GM06990 (cell line): ENCODE results near the gene HLA-E.
"Not testable (repeated sequence)": the region's sequence is repeated elsewhere in the genome, so short reads cannot be mapped to it uniquely, and the experiment has no call there.

ENCODE experiments used
- DNase-seq: peaks from one replicate; pipeline ENCODE4 v3.0.0-alpha.2; 2011; ENCODE audit not compliant: insufficient read length; ENCODE audit errors: extremely low read depth
- H3K27me3 ChIP-seq: replicated peaks from 2 replicates; pipeline ENCODE4 v1.6.0; 2011; ENCODE audit warnings: low read length; ENCODE audit not compliant: control insufficient read depth, insufficient read depth
- H3K36me3 ChIP-seq: 2 replicates; pipeline ENCODE4 v1.5.1; 2011; ENCODE audit warnings: low read length; ENCODE audit not compliant: control insufficient read depth, insufficient read depth
- H3K4me3 ChIP-seq: replicated peaks from 2 replicates; pipeline ENCODE4 v1.5.1; 2011; ENCODE audit warnings: low read depth, mild to moderate bottlenecking, control low read depth, low read length
- TF ChIP-seq, protein P1 (sequence below): IDR thresholded peaks from 2 replicates; pipeline ENCODE4 v1.5.1; 2011; ENCODE audit warnings: low read length, control low read depth, mild to moderate bottlenecking, inconsistent platforms; ENCODE audit not compliant: insufficient read depth, poor library complexity, severe bottlenecking

The HLA-E gene

DNA sequence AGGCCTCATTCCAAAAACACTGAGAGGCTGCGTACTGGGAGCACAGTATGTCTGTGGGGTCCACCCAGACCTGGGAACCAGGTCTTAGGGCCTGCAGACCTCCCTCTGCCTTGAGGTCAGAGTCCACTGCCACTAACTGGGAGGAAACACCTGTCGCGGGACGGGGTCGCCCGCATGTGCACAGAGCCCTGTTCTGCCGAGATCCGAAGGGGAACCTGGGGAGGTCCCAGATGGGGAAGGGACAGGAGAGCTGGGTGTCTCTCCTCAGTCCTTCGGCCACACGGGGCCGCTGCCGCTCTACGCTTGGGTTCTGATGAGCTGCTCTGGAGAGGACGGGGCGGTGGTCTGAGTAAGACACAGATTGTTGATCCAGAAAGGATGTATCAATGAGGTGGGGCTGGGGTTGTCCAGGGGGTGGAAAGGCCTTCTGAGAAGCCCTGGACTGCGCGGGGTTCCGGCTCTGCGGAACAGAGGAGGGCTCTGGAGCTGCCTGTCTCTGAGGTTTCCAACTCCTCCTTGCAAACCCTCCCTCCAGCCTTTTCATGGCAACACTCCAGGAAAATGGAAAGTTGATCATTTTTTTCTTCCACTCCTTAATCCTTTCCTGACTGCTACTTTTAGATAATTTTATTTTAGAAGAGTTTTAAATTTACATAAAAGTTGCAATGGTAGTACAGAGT lies 7.2 kb upstream of the HLA-E start:
- not testable (repeated sequence) for H3K4me3 ChIP-seq, H3K27me3 ChIP-seq, H3K36me3 ChIP-seq
- DNase-seq: peak; percentile 67
- TF ChIP-seq, protein P1, sequence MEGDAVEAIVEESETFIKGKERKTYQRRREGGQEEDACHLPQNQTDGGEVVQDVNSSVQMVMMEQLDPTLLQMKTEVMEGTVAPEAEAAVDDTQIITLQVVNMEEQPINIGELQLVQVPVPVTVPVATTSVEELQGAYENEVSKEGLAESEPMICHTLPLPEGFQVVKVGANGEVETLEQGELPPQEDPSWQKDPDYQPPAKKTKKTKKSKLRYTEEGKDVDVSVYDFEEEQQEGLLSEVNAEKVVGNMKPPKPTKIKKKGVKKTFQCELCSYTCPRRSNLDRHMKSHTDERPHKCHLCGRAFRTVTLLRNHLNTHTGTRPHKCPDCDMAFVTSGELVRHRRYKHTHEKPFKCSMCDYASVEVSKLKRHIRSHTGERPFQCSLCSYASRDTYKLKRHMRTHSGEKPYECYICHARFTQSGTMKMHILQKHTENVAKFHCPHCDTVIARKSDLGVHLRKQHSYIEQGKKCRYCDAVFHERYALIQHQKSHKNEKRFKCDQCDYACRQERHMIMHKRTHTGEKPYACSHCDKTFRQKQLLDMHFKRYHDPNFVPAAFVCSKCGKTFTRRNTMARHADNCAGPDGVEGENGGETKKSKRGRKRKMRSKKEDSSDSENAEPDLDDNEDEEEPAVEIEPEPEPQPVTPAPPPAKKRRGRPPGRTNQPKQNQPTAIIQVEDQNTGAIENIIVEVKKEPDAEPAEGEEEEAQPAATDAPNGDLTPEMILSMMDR: peak; percentile 91

GRCh38 chr6:30483677-30484279 lies 5.5 kb upstream of the HLA-E start:
- Histone ChIP-seq H3K27me3 (no peaks in the 10 kb centered on the region; the same call in 1 of the 2 replicates), H3K4me3 (no peak overlapping the region), H3K36me3 (no peaks in the 10 kb centered on the region)
- TF ChIP-seq, protein P1: peak; percentile 45
- no peak for DNase-seq

GRCh38 chr6:30485236-30485635 lies 4.1 kb upstream of the HLA-E start:
- DNase-seq: no peak
- TF ChIP-seq, protein P1: no peak

DNA sequence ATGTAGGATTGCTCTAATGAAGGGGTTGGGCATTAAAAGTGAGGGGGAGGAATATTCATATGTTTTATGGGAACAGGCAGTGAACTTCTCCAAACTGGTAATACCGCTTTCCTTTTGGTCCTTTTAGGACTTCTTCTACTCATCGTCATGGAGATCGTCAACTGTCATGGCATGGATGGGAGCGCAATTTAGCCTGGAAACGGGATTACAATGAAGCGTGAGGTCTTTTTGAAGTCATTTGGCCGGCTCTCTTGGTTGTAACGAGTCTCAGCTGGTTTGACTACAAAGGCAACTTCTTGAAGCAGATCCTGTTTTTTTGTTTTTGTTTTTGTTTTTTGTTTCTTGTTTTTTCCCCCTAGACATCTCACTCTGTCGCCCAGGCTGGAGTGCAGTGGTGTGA lies 1.4 kb upstream of the HLA-E start:
- TF ChIP-seq, protein P1: no peak
- H3K4me3 ChIP-seq: no peak overlapping the region
- no peak for DNase-seq

More at GRCh38 chr6:30485236-30485635, 4.1 kb upstream of the HLA-E start:
- no peak overlapping the region for H3K4me3 ChIP-seq
- H3K27me3 ChIP-seq: no peaks in the 10 kb centered on the region; the same call in 1 of the 2 replicates
- no peaks in the 10 kb centered on the region for H3K36me3 ChIP-seq

DNA sequence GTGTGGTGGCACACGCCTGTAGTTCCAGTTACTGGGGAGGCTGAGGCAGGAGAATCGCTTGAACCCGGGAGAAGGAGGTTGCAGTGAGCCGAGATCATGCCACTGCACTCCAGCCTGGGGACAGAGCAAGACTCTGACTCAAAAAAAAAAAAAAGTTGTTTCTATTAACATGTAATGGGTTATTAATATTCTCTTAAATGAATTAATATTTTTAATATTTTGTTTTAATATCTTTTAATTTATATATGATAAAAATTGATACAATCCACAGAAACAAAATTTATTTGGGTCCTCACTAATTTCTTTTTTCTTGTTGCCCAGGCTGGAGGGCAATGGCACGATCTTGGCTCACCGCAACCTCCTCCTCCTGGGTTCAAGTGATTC lies 620 bp upstream of the HLA-E start:
- Histone ChIP-seq H3K4me3 (peak overlapping the region; percentile 5; the same call in 1 of the 2 replicates), H3K36me3 (peaks cover 22% of the 10 kb centered on the region)
- not testable (repeated sequence) for H3K27me3 ChIP-seq, DNase-seq

More for the DNA sequence above, 1.4 kb upstream of the HLA-E start:
- Histone ChIP-seq H3K36me3 (peaks cover 20% of the 10 kb centered on the region), H3K27me3 (no peaks in the 10 kb centered on the region)

- H3K4me3 ChIP-seq: peak overlapping the region; percentile 98
- TF ChIP-seq, protein P1: no peak
- DNase-seq: peak; percentile 84
- peaks cover 25% of the 10 kb centered on the region for H3K36me3 ChIP-seq
- no peaks in the 10 kb centered on the region for H3K27me3 ChIP-seq
Measured at GRCh38 chr6:30490026-30490876, 942 bp downstream of the HLA-E start.

- not testable (repeated sequence) for DNase-seq, H3K27me3 ChIP-seq
- Histone ChIP-seq H3K4me3 (peak overlapping the region; percentile 98), H3K36me3 (peaks cover 25% of the 10 kb centered on the region)
Measured at GRCh38 chr6:30491291-30491953, 2.1 kb downstream of the HLA-E start.
